Uterus (tissue), 4 donors: ENCODE data around the gene FGF14. TPM values are rescaled to one million over a fixed set of nuclear protein-coding genes. Genes with fewer than 3 reads are reported as not detected.

Source experiments
- DNase-seq, 2 donors: peaks; one replicate each; pipeline ENCODE4 v3.0.0-alpha.2; 2019 to 2020
- H3K27ac ChIP-seq, 2 donors: fragments of 200-600 bp; sonication (generic); 1 replicate in 1 of 2; 2 replicates in 1 of 2; pipeline ENCODE4 v1.5.1; 2016 to 2018
- H3K27me3 ChIP-seq, 2 donors: fragments of 200-600 bp; sonication (generic); one replicate each; pipeline ENCODE4 v1.5.1; 2018 to 2019; ENCODE audit warnings: control low read depth in 1 of 2
- H3K36me3 ChIP-seq, 2 donors: fragments of 200-600 bp; sonication (generic); one replicate each; pipeline ENCODE4 v1.5.1; 2019; ENCODE audit warnings: control low read depth in 1 of 2
- H3K4me1 ChIP-seq, 2 donors: fragments of 200-600 bp; sonication (generic); one replicate each; pipeline ENCODE4 v1.5.1; 2018 to 2019; ENCODE audit warnings: control low read depth in 1 of 2
- H3K4me3 ChIP-seq, 2 donors: fragments of 200-600 bp; sonication (generic); 1 replicate in 1 of 2; 2 replicates in 1 of 2; pipeline ENCODE4 v1.5.1; 2018 to 2019; ENCODE audit warnings: mild to moderate bottlenecking in 1 of 2
- H3K9me3 ChIP-seq, 2 donors: fragments of 200-600 bp; sonication (generic); one replicate each; pipeline ENCODE4 v1.5.1; 2019; ENCODE audit warnings: control low read depth in 1 of 2
- CTCF ChIP-seq, 4 experiments: fragments of 200-600 bp in 2 of 4; fragments of 450-650 bp in 2 of 4; sonication (generic) in 2 of 4; IDR thresholded peaks; one replicate each; pipeline ENCODE4 v1.5.1; 2016 to 2019; ENCODE audit warnings: antibody characterized with exemption in 4 of 4, mild to moderate bottlenecking in 2 of 4, moderate library complexity in 1 of 4
- POLR2A ChIP-seq, 2 donors: fragments of 450-650 bp; IDR thresholded peaks; one replicate each; pipeline ENCODE4 v1.6.1; 2016; ENCODE audit warnings: antibody characterized with exemption in 2 of 2, mild to moderate bottlenecking in 1 of 2, moderate library complexity in 1 of 2
- intact Hi-C: fragments of 100-400 bp; cut with DNase I; formaldehyde crosslinking; loops from one replicate; pipeline ENCODE4 v1.15.1; 2023; ENCODE audit warnings: low total_unique reads
- total RNA-seq, 4 donors: library from RNA; depleted of rRNA in 3 of 4; stranded (reverse); fragments of >200 nt in 3 of 4; gene quantifications; one replicate each; pipeline versions ENCODE4 v1.1.0 to v1.2.4, GENCODE V29; 2014 to 2023
- donor health status: DM: yes; HTN: yes; CAD: no.

FGF14 gene
- total RNA-seq, 4 donors from 2014 or later = under 0.01 to 0.98 (median 0.62) TPM; not detected in 1

GRCh38 chr13:101925731-101926130 lies 476.1 kb downstream of the FGF14 start:
- Histone ChIP-seq H3K4me1 (no peaks in the 10 kb centered on the region), H3K36me3 (no peaks in the 10 kb centered on the region), H3K27me3 (no peaks in the 10 kb centered on the region), H3K9me3 (no peaks in the 10 kb centered on the region), H3K27ac (no peak overlapping the region), H3K4me3 (no peak overlapping the region)
- no peak for DNase-seq
- intact Hi-C loops = no loop called here
- TF ChIP-seq CTCF (IDR thresholded peaks at IDR 0.05) = no peak
- TF ChIP-seq POLR2A (IDR thresholded peaks at IDR 0.05) = no peak

- H3K4me3 ChIP-seq = no peak overlapping the region
- intact Hi-C loops = no loop called here
- no peak overlapping the region for H3K27ac ChIP-seq
- peaks cover 0 to 32% of the 10 kb centered on the region in 2 donors for H3K27me3 ChIP-seq
- no peaks in the 10 kb centered on the region for H3K4me1 ChIP-seq
- TF ChIP-seq CTCF (IDR thresholded peaks at IDR 0.05) (no peak), POLR2A (IDR thresholded peaks at IDR 0.05) (no peak)
- no peaks in the 10 kb centered on the region for H3K9me3 ChIP-seq
- H3K36me3 ChIP-seq = no peaks in the 10 kb centered on the region
- DNase-seq = no peak
Observed at GRCh38 chr13:101919541-101920181, 482.2 kb downstream of the FGF14 start.

- Histone ChIP-seq H3K27me3 (peaks cover 0 to 32% of the 10 kb centered on the region in 2 donors), H3K36me3 (no peaks in the 10 kb centered on the region), H3K27ac (no peak overlapping the region), H3K4me3 (no peak overlapping the region), H3K9me3 (no peaks in the 10 kb centered on the region), H3K4me1 (no peaks in the 10 kb centered on the region)
- intact Hi-C loops = no loop called here
- TF ChIP-seq CTCF (IDR thresholded peaks at IDR 0.05) (no peak), POLR2A (IDR thresholded peaks at IDR 0.05) (no peak)
- DNase-seq = no peak
Observed at GRCh38 chr13:101917833-101918661, 483.8 kb downstream of the FGF14 start.

GRCh38 chr13:101917475-101917810 lies 484.4 kb downstream of the FGF14 start:
- H3K4me1 ChIP-seq = no peaks in the 10 kb centered on the region
- H3K9me3 ChIP-seq = no peaks in the 10 kb centered on the region
- no peak overlapping the region for H3K27ac ChIP-seq
- no peak overlapping the region for H3K4me3 ChIP-seq
- intact Hi-C loops = no loop called here
- peaks cover 0 to 32% of the 10 kb centered on the region in 2 donors for H3K27me3 ChIP-seq
- DNase-seq = no peak
- H3K36me3 ChIP-seq = no peaks in the 10 kb centered on the region
- TF ChIP-seq CTCF (IDR thresholded peaks at IDR 0.05) (no peak), POLR2A (IDR thresholded peaks at IDR 0.05) (no peak)

- no peaks in the 10 kb centered on the region for H3K36me3 ChIP-seq
Observed at GRCh38 chr13:101916775-101917474, 484.9 kb downstream of the FGF14 start.

More at GRCh38 chr13:101916775-101917474, 484.9 kb downstream of the FGF14 start:
- Histone ChIP-seq H3K4me1 (no peaks in the 10 kb centered on the region), H3K27ac (no peak overlapping the region), H3K4me3 (no peak overlapping the region), H3K27me3 (peaks cover 0 to 32% of the 10 kb centered on the region in 2 donors), H3K9me3 (no peaks in the 10 kb centered on the region)
- no peak for DNase-seq
- no peak for TF ChIP-seq POLR2A (IDR thresholded peaks at IDR 0.05)
- TF ChIP-seq CTCF (IDR thresholded peaks at IDR 0.05) = no peak
- intact Hi-C loops = no loop called here
